ENCODE measurements around the gene KLK13.

Gene KLK13

GRCh38 chr19:51096473-51097165 lies 31.7 kb upstream of the KLK13 start:
- TF ChIP-seq TSHZ2 (CRISPR knock-in tag; IDR thresholded peaks at IDR 0.05): no peak
- no peak for TF ChIP-seq PATZ1 (CRISPR knock-in tag; IDR thresholded peaks at IDR 0.05; ENCODE audit: borderline replicate concordance)
- no peak for TF ChIP-seq ZC3H10 (CRISPR knock-in tag; IDR thresholded peaks at IDR 0.05)
- TF ChIP-seq ISL1 (CRISPR knock-in tag; IDR thresholded peaks at IDR 0.05): no peak
- no peak for TF ChIP-seq BACH2 (CRISPR knock-in tag; IDR thresholded peaks at IDR 0.05; ENCODE audit: borderline replicate concordance)
- TF ChIP-seq ZNF70 (CRISPR knock-in tag; IDR thresholded peaks at IDR 0.05): no peak
- TF ChIP-seq ZFP3 (CRISPR knock-in tag; IDR thresholded peaks at IDR 0.05): no peak
- TF ChIP-seq CSRNP3 (CRISPR knock-in tag; IDR thresholded peaks at IDR 0.05): no peak
- TF ChIP-seq ZFP30 (CRISPR knock-in tag; IDR thresholded peaks at IDR 0.05): no peak
- TF ChIP-seq PPARA (CRISPR knock-in tag; IDR thresholded peaks at IDR 0.05; ENCODE audit: borderline replicate concordance): no peak
- 0 out of 3 replicates have a peak, but pooled peaks have one; percentile 23 for ATAC-seq

- no peak for ATAC-seq
- TF ChIP-seq ZC3H10 (CRISPR knock-in tag; IDR thresholded peaks at IDR 0.05) (no peak), ARNTL (CRISPR knock-in tag; IDR thresholded peaks at IDR 0.05; ENCODE audit: borderline replicate concordance, low read depth) (no peak), TOX (CRISPR knock-in tag; IDR thresholded peaks at IDR 0.05; ENCODE audit: borderline replicate concordance) (no peak), TCF4 (CRISPR knock-in tag; IDR thresholded peaks at IDR 0.05; ENCODE audit: borderline replicate concordance) (no peak), OSR1 (CRISPR knock-in tag; IDR thresholded peaks at IDR 0.05) (no peak), GLIS3 (CRISPR knock-in tag; IDR thresholded peaks at IDR 0.05) (no peak), CSRNP3 (CRISPR knock-in tag; IDR thresholded peaks at IDR 0.05) (no peak)
These were observed 29.9 kb upstream of the KLK13 start for GRCh38 chr19:51094696-51095279.

GRCh38 chr19:51093510-51094345 lies 28.8 kb upstream of the KLK13 start:
- no peak for ATAC-seq
- no peak for TF ChIP-seq TOX (CRISPR knock-in tag; IDR thresholded peaks at IDR 0.05; ENCODE audit: borderline replicate concordance)
- TF ChIP-seq GLIS3 (CRISPR knock-in tag; IDR thresholded peaks at IDR 0.05): no peak
- TF ChIP-seq SNAI2 (CRISPR knock-in tag; IDR thresholded peaks at IDR 0.05): no peak
- no peak for TF ChIP-seq ARNTL (CRISPR knock-in tag; IDR thresholded peaks at IDR 0.05; ENCODE audit: borderline replicate concordance, low read depth)
- TF ChIP-seq CSRNP3 (CRISPR knock-in tag; IDR thresholded peaks at IDR 0.05): no peak
- TF ChIP-seq PATZ1 (CRISPR knock-in tag; IDR thresholded peaks at IDR 0.05; ENCODE audit: borderline replicate concordance): no peak
- no peak for TF ChIP-seq POU6F1 (CRISPR knock-in tag; IDR thresholded peaks at IDR 0.05; ENCODE audit: borderline replicate concordance, low read depth)
- TF ChIP-seq TCF4 (CRISPR knock-in tag; IDR thresholded peaks at IDR 0.05; ENCODE audit: borderline replicate concordance): no peak
- TF ChIP-seq TSHZ2 (CRISPR knock-in tag; IDR thresholded peaks at IDR 0.05): no peak
- TF ChIP-seq ZNF70 (CRISPR knock-in tag; IDR thresholded peaks at IDR 0.05): no peak

All from SK-N-SH treated with all-trans-retinoic acid at 6 μM for 48 hours (cell line).